Coronary artery (tissue), 2 donors: Measurements from ENCODE around the gene TANGO2.
"Not testable (repeated sequence)": the region's sequence is repeated elsewhere in the genome, so short reads cannot be mapped to it uniquely, and the experiment has no call there.

Experiments used
- DNase-seq: peaks from one replicate; pipeline ENCODE4 v3.0.0-alpha.2; 2017; ENCODE audit warnings: low spot score
- H3K27ac ChIP-seq, 2 donors: fragments of 200-600 bp; sonication (generic); one replicate each; pipeline ENCODE4 v1.5.1; 2016 to 2019
- H3K4me3 ChIP-seq: fragments of 200-600 bp; sonication (generic); 2 replicates; pipeline ENCODE4 v1.5.1; 2016; ENCODE audit warnings: mild to moderate bottlenecking, moderate library complexity
- TF ChIP-seq, protein P1 (sequence below): fragments of 200-600 bp; sonication (generic); IDR thresholded peaks from one replicate; pipeline ENCODE4 v1.5.1; 2019; ENCODE audit warnings: antibody characterized with exemption

TANGO2 gene

DNA sequence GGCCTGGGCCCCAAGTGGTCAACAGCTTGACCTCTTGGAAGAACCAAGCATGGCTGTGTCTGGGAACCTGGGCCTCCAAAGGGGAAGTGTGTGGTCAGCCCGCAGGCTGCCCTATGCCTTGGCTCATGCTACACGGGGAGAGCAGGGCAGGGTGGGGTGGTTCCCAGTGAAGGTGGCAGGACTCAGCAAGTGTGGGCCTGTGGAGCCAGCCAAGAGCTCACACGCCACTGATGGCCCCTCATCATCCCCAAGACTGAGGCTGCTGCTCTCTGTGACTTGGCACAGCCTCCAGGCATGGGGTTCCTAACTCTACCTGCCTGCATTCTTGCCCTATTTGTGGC, 43.2 kb downstream of the TANGO2 start:
- H3K4me3 ChIP-seq: no peak overlapping the region
- no peak for DNase-seq
- TF ChIP-seq, protein P1, sequence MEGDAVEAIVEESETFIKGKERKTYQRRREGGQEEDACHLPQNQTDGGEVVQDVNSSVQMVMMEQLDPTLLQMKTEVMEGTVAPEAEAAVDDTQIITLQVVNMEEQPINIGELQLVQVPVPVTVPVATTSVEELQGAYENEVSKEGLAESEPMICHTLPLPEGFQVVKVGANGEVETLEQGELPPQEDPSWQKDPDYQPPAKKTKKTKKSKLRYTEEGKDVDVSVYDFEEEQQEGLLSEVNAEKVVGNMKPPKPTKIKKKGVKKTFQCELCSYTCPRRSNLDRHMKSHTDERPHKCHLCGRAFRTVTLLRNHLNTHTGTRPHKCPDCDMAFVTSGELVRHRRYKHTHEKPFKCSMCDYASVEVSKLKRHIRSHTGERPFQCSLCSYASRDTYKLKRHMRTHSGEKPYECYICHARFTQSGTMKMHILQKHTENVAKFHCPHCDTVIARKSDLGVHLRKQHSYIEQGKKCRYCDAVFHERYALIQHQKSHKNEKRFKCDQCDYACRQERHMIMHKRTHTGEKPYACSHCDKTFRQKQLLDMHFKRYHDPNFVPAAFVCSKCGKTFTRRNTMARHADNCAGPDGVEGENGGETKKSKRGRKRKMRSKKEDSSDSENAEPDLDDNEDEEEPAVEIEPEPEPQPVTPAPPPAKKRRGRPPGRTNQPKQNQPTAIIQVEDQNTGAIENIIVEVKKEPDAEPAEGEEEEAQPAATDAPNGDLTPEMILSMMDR: no peak
- H3K27ac ChIP-seq: no peak overlapping the region

GRCh38 chr22:20064545-20065262, 43.8 kb downstream of the TANGO2 start:
- TF ChIP-seq, protein P1: no peak
- DNase-seq: peak; percentile 69
- no peak overlapping the region for H3K27ac ChIP-seq
- H3K4me3 ChIP-seq: no peak overlapping the region

DNA sequence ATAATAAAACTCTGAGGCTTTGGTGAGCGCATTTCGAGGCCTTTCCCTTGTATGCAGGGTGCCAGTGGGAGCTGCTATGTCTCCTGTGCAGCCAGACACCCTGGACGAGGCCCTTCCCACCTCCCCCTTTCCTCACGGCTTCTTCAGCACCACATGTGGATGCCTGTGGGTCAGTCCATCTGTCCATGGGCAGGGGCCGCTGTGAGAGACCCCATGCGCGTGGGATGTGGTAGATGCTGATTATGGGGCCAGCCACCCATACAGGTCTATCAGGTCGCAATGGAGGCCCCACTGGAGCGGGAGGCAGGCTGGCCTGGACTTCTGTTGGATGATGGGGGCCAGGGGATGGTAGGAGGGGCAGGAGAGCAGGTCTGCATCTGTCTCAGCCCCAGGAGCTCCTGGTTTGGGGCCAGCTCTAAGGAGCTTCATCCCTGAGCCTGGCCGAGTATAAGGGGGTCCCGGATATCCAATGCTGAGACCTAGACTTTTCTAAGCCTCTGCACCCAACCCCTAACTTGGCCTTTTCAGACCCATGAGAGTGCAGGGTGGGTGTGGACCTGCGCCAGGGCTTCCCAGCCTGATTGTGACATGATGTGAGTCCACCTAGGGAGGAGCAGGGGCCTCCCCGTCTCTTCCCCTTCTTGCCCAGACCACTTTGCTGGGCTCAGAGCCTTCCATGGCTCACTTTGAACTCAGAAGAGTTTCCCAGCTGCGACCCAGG, 45.1 kb downstream of the TANGO2 start:
- Histone ChIP-seq H3K27ac (no peak overlapping the region), H3K4me3 (no peak overlapping the region)
- TF ChIP-seq, protein P1: no peak
- no peak for DNase-seq

DNA sequence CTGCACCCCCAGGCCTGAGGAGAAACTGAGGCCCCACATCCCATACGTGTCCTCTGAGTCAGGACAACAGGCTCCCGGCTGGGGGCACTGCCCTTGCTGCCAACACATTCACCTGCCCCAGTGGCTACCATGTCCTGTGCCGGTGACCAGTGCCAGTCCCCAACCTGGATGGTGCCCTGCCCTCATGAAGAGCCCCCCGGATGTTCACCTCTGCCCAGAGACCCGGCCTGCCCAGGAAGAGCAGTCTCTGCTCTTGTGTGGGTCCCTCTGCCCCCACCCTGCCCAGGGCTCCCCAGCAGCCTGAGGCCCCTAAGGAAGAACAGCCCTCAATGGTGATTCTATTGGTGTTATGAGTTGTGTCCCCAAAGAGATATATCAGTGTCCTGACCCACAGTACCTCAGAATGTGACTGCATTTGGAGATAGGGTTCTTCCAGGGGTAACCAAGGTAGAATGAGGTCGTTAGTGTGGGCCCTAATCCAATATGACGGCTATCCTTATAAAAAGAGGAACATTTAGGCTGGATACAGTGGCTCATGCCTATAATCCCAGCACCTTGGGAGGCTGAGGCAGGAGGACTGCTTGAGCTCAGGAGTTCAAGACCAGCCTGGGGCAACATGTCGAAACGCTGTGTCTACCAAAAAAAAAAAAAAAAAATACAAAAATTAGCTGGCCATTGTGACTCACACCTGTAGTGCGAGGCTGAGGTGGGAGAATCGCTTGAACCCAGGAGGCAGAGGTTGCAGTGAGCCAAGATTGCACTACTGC, 45.9 kb downstream of the TANGO2 start:
- no peak for DNase-seq
- Histone ChIP-seq H3K4me3 (no peak overlapping the region), H3K27ac (no peak overlapping the region)
- TF ChIP-seq, protein P1: no peak

- not testable (repeated sequence) for DNase-seq, H3K27ac ChIP-seq, H3K4me3 ChIP-seq
Measured at GRCh38 chr22:20067384-20067682, 46.4 kb downstream of the TANGO2 start.

DNA sequence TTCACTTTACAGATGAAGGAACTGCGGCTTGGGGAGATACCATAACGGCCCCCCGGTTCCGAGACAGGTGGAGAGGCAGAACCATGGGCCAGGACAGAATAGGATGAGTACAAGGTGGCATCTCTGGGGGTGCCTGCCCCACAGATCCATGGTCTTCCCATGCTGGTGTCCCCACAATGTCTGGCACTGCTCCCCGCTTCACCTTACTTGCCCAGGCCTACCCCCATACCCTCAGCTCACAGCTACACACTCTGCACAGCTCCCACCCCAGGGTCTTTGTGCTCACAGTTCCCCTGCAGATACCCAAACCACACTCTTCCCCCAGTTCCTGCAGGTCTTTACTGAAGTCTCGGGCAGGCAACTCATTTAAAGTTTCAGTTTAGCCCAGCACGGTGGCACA, 47.7 kb downstream of the TANGO2 start:
- no peak for DNase-seq
- Histone ChIP-seq H3K4me3 (no peak overlapping the region), H3K27ac (no peak overlapping the region)
- TF ChIP-seq, protein P1: no peak

GRCh38 chr22:20069331-20070042, 48.6 kb downstream of the TANGO2 start:
- no peak for DNase-seq

More at GRCh38 chr22:20069331-20070042, 48.6 kb downstream of the TANGO2 start:
- TF ChIP-seq, protein P1: no peak
- Histone ChIP-seq H3K4me3 (no peak overlapping the region), H3K27ac (no peak overlapping the region)
